Activated CD8-positive, alpha-beta T cell treated with anti-CD3 and anti-CD28 coated beads, Interleukin-2, amount 10 ng/mL, durations not matched to agents 7 days and 5 days (primary cell): Measurements from ENCODE around the gene WSCD2. TPM values are rescaled to one million over a fixed set of nuclear protein-coding genes. Genes with fewer than 3 reads are reported as not detected.

ENCODE experiments used
- ATAC-seq: fragments of 150-1000 bp; cut with Tn5 transposase; one replicate; pipeline ENCODE4 v1.10.0; 2021; ENCODE audit warnings: moderate library complexity
- CTCF ChIA-PET: fragments of 350-600 bp; sonication (Branson Sonifier 250); formaldehyde crosslinking; loops from one replicate; lab custom pipeline; 2021; ENCODE audit warnings: antibody characterized with exemption; lab: Charles Lee
- POLR2A ChIA-PET: fragments of 350-600 bp; sonication (Branson Sonifier 250); formaldehyde crosslinking; loops from one replicate; lab custom pipeline; 2021; ENCODE audit warnings: antibody characterized with exemption; lab: Charles Lee
- DNase-seq: peaks from one replicate; pipeline ENCODE4 v3.0.0-alpha.2; 2020
- H3K27ac Mint-ChIP-seq: one replicate; pipeline ENCODE4 v1.8.0; 2021; ENCODE audit warnings: mild to moderate bottlenecking, mixed read lengths
- H3K27me3 Mint-ChIP-seq: one replicate; pipeline ENCODE4 v1.8.0; 2021; ENCODE audit warnings: low read depth, mixed read lengths
- H3K36me3 Mint-ChIP-seq: one replicate; pipeline ENCODE4 v1.8.0; 2021; ENCODE audit warnings: low read depth, mixed read lengths
- H3K4me1 Mint-ChIP-seq: one replicate; pipeline ENCODE4 v1.8.0; 2021; ENCODE audit warnings: low read depth, mixed read lengths
- H3K4me3 Mint-ChIP-seq: one replicate; pipeline ENCODE4 v1.8.0; 2021; ENCODE audit warnings: mild to moderate bottlenecking, mixed read lengths
- H3K9me3 Mint-ChIP-seq: one replicate; pipeline ENCODE4 v1.8.0; 2022; ENCODE audit warnings: mixed read lengths; ENCODE audit not compliant: insufficient read depth
- total RNA-seq, 2 experiments: library from RNA; stranded (reverse); gene quantifications; one replicate each; pipeline ENCODE4 v1.2.3, GENCODE V29; 2021

The WSCD2 gene
- total RNA-seq, 2 experiments from 2014 or later: not detected

DNA sequence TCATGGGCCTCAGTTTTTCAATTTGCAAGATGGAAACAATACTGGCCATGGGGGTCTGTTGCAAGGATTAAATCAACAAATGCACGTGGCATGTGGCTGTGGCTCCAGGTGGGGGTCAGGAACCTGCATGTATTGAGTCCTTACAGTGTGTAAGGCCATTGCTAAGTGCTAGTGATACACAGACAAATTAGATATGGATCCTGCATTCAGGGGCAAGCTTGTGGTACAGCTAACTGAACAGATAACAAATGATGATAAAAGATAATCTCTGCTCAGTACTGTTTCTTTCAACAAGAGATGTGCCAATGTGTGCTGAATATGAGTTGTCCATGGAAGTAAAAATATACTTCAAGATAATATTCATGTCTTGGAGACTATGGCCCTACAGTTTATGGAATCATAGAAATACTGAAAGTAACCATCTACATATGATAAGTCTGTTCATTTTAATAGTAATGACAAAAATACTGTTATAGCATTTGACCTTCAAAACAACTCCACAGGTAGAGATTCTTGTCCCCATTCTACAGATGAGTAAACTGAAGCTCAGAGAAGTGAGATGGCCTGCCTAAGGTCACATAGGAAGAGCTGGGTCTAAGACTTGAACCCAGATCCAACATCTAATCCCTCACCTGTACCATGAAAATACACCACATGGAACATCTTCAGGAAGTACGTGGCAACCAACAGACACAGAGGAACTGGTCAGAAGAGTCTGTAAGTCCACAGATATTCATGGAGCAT is 7.2 kb upstream of the WSCD2 start:
- CTCF ChIA-PET: no interaction called here
- Mint-ChIP-seq H3K9me3 (no peaks in the 10 kb centered on the region), H3K4me1 (peaks cover 4% of the 10 kb centered on the region)

GRCh38 chr12:108122644-108123043 is 6.4 kb upstream of the WSCD2 start:
- no peak for DNase-seq
- no peak for ATAC-seq
- Mint-ChIP-seq H3K4me1 (peaks cover 4% of the 10 kb centered on the region), H3K4me3 (no peak overlapping the region), H3K9me3 (no peaks in the 10 kb centered on the region), H3K36me3 (no peaks in the 10 kb centered on the region), H3K27ac (no peak overlapping the region), H3K27me3 (peaks cover 13% of the 10 kb centered on the region)
- POLR2A ChIA-PET: no interaction called here
- CTCF ChIA-PET: no interaction called here

More for the DNA sequence above, 7.2 kb upstream of the WSCD2 start:
- POLR2A ChIA-PET: no interaction called here
- H3K27me3 Mint-ChIP-seq: peaks cover 5% of the 10 kb centered on the region
- H3K27ac Mint-ChIP-seq: no peak overlapping the region
- no peaks in the 10 kb centered on the region for H3K36me3 Mint-ChIP-seq
- no peak overlapping the region for H3K4me3 Mint-ChIP-seq
- DNase-seq (no peak), ATAC-seq (no peak)

DNA sequence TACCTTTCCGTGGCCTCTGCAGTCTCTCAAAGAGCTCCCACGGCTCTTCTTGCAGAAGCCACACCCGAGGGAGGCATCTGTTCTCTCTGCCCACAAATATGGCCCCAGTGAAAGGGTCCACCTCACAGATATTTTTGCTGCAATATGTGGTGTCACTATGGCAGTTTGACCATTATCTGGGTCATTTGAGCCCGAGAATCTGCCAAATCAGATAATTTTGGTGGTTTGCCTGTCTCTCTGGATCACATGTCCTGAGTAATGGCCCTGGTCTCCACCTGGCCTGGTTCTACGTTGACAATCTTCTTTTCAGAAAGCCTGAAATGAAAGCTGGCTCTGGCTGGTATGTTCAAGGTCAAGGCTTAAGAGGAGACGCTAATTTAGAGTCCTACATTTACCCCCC is 5.7 kb upstream of the WSCD2 start:
- Mint-ChIP-seq H3K27ac (no peak overlapping the region), H3K9me3 (no peaks in the 10 kb centered on the region), H3K4me1 (peaks cover 4% of the 10 kb centered on the region), H3K4me3 (no peak overlapping the region), H3K27me3 (peaks cover 15% of the 10 kb centered on the region), H3K36me3 (no peaks in the 10 kb centered on the region)
- POLR2A ChIA-PET: no interaction called here
- ATAC-seq (no peak), DNase-seq (no peak)
- CTCF ChIA-PET: no interaction called here

DNA sequence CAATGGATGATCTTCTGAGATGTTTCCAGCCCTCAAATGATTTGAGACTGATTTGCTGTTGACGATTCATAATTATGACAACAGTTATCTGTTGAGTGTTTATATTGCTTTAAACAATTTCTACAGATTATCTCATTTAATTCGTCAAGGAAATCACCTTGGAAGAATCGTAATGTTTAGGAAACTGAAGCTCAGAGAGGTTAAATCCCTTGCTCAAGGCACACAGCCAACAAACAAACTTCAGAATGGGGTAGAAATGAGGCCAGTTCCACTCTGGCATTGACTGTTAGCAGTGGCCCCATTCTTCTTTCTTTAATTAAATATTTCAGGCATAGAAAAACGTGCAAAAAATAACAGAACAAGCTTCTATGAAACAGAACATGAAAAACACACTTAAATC is 4.0 kb upstream of the WSCD2 start:
- CTCF ChIA-PET: no interaction called here
- no peak overlapping the region for H3K4me3 Mint-ChIP-seq
- H3K9me3 Mint-ChIP-seq: no peaks in the 10 kb centered on the region
- no peaks in the 10 kb centered on the region for H3K36me3 Mint-ChIP-seq
- DNase-seq (no peak), ATAC-seq (no peak)
- no peaks in the 10 kb centered on the region for H3K4me1 Mint-ChIP-seq
- H3K27ac Mint-ChIP-seq: no peak overlapping the region
- POLR2A ChIA-PET: interaction anchor here (0.6 kb wide), 1 partner anchor 340 kb away, joined by 3 read pairs; no protein-coding TSS in a partner anchor
- peaks cover 26% of the 10 kb centered on the region for H3K27me3 Mint-ChIP-seq

DNA sequence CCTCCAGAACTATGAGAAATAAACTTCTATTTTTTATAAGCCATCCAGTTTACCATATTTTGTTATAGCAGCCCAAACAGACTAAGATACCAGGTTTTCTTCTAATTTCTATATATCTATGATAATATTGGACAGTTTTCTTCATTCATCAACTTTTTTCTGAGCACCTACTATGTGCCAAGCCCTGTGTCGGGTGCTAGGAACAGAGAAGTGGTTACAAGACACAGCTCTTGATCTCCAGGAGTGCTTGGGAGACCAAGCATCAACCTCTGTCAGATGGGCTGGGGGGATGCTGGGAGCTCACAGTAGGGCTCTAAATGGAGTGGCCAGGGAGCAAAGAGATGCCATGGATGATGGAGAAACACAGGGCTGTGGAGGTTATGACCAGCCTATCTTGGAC is 2.9 kb upstream of the WSCD2 start:
- H3K9me3 Mint-ChIP-seq: no peaks in the 10 kb centered on the region
- CTCF ChIA-PET: no interaction called here

DNA sequence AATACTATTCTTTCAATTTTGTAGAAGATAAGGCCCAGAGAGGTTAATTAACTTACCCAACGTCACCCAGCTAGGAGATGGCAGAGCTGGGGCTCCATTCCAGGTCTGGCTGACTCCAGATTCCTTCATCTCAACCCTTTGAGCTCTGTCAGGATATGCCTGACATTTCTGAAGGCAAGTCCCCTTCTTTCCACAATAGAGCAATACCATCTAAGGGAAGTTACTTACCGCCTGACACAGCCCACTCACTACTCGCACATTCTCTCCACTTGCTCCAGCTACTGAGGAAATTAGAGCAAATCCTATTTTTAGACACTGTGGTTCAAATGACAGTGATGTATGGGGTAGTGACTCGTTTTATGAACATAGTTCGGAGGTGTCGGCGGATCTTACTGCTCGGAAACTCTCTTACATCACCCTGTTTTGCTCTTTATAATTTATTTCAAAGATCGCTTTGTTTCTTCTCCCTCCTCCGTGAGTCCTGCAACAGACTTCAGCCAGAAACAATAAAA is 2.0 kb upstream of the WSCD2 start:
- CTCF ChIA-PET: no interaction called here
- H3K4me3 Mint-ChIP-seq: no peak overlapping the region
- H3K4me1 Mint-ChIP-seq: no peaks in the 10 kb centered on the region
- peaks cover 43% of the 10 kb centered on the region for H3K27me3 Mint-ChIP-seq
- POLR2A ChIA-PET: no interaction called here
- H3K9me3 Mint-ChIP-seq: no peaks in the 10 kb centered on the region
- H3K36me3 Mint-ChIP-seq: no peaks in the 10 kb centered on the region
- ATAC-seq (no peak), DNase-seq (no peak)
- no peak overlapping the region for H3K27ac Mint-ChIP-seq

More for the DNA sequence above, 2.9 kb upstream of the WSCD2 start:
- Mint-ChIP-seq H3K36me3 (no peaks in the 10 kb centered on the region), H3K27me3 (peaks cover 34% of the 10 kb centered on the region), H3K27ac (no peak overlapping the region), H3K4me1 (no peaks in the 10 kb centered on the region), H3K4me3 (no peak overlapping the region)
- POLR2A ChIA-PET: no interaction called here
- ATAC-seq: no peak
- DNase-seq: no peak

DNA sequence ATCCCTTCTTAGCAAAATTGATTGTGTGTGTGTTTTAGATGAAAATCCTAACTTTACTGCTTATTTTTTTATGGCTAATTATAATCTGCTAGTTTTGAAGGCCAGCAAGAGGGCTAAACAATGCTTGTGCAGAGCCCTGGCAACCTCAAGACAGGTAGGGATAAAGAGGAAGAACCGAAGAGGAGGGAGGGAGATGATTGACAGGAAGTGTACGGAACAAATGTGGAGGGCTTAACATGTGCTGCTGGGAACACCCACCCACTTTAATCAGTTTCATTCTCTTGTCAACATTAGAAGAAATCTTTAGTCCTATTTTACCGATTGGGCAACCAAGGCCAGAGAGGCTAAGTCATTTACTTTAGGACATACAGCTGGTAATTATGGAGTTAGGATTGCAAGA is 1.4 kb upstream of the WSCD2 start:
- Mint-ChIP-seq H3K27me3 (peaks cover 47% of the 10 kb centered on the region), H3K4me1 (no peaks in the 10 kb centered on the region), H3K36me3 (no peaks in the 10 kb centered on the region), H3K4me3 (no peak overlapping the region), H3K9me3 (no peaks in the 10 kb centered on the region), H3K27ac (no peak overlapping the region)
- ATAC-seq (no peak), DNase-seq (no peak)
- ChIA-PET CTCF (no interaction called here), POLR2A (no interaction called here)

DNA sequence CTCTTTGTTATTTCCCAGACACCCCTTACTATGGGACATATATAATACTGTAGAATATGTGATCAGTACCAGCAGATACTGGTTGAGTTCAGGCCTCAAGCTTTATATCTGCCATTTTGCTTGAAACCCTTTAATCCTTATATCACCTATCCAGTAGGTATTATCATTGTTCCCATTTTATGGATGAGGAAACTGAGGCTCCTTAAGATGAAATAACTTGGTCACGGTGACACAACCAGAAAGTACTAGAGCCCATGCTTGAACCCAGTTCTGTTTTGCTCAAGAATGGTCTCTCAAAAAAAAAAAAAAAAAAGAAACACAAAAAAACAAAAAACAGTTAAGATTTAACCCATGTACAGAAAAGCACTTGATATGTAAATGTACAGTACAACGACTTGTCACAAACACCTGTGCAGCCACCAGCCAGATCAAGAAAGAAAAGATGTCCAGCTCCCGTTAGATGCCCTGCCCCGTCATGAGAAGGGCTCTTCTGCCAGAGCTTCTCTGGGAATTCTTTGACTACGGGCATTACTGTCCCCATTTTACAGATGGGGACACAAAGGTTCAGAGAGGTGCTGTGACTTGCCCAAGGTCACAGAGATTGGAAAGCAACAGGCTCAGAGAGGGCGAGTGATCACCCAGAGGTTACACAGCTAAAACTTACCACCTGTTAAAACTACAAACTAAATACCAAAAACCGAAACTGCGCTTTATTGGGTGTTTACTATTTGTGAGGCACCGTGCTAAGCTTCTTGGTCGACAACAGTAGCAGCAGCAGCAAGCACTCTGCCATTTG is 669 bp upstream of the WSCD2 start:
- CTCF ChIA-PET: no interaction called here
- ATAC-seq: no peak
- Mint-ChIP-seq H3K27ac (no peak overlapping the region), H3K4me1 (no peaks in the 10 kb centered on the region), H3K9me3 (no peaks in the 10 kb centered on the region), H3K4me3 (no peak overlapping the region), H3K27me3 (peaks cover 54% of the 10 kb centered on the region), H3K36me3 (no peaks in the 10 kb centered on the region)
- DNase-seq: no peak
- POLR2A ChIA-PET: no interaction called here

DNA sequence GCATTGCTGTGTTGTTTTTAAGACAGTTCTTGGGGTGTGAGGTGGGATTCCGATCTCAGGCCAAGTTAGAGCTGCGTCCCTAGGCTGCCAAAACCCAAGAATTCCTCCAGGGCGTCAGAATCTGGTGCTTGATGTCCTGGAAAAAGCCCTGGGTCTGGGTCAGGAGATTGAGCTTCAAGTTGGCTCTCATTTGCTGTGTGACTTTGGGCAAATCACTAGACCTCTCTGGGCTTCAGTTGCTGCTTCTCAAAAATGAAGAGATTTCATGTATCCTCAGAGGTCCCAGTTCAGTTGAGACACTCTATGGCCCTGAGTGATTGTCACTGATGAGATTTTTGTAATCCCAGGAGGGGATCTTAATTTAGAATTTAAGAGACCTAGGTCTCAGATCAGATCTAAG is 1.9 kb downstream of the WSCD2 start:
- no peak for ATAC-seq
- ChIA-PET POLR2A (no interaction called here), CTCF (no interaction called here)
- DNase-seq: no peak
- no peak overlapping the region for H3K27ac Mint-ChIP-seq
- peaks cover 54% of the 10 kb centered on the region for H3K27me3 Mint-ChIP-seq
- H3K4me3 Mint-ChIP-seq: no peak overlapping the region
- H3K36me3 Mint-ChIP-seq: no peaks in the 10 kb centered on the region
- H3K4me1 Mint-ChIP-seq: no peaks in the 10 kb centered on the region
- no peaks in the 10 kb centered on the region for H3K9me3 Mint-ChIP-seq

DNA sequence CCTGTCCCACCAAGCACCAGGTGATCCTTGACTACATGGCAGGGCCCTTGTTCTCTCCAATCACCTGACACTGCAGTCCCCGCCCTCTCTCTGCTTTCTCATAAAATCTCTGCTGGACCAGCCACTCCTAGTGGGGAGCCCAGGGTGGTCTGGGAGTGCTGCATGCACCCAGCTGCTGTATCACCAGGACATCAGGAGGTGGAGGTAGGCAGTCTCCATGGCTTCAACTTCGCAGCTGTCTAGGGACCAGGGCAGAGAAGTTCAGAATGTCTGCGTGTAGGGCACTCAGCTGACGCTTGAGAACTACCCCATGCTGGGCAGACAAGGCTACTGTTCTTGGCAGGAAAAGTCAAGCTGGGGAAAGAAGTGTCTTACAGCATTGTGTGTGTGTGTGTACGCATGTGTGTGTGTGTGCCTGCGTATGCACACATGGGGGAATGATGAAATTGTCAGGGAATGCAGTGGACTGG is 2.6 kb downstream of the WSCD2 start:
- H3K27me3 Mint-ChIP-seq: peaks cover 54% of the 10 kb centered on the region

DNA sequence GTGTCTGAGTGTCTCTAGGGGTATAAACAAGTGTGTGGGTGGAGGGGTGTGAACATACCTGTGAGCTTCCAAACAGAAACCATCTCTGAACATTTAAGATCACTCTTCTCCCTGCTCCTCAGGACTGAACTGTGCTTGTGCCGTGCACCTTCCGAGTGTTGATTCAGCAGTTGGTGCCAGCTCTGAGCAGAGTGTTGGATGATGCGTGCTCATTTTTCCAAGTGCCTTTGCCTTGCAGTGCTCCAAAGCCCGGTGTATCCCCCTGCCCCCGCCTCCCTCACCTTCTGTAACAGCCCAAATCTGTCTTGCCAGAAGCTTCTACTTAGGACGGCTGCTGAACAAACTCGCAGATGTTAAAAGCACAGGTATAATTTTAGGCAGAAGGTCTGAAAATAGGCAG is 4.4 kb downstream of the WSCD2 start:
- H3K36me3 Mint-ChIP-seq: no peaks in the 10 kb centered on the region
- no peak overlapping the region for H3K27ac Mint-ChIP-seq
- no peaks in the 10 kb centered on the region for H3K9me3 Mint-ChIP-seq
- H3K4me1 Mint-ChIP-seq: no peaks in the 10 kb centered on the region
- H3K4me3 Mint-ChIP-seq: no peak overlapping the region
- DNase-seq (no peak), ATAC-seq (no peak)
- POLR2A ChIA-PET: no interaction called here
- CTCF ChIA-PET: no interaction called here
- H3K27me3 Mint-ChIP-seq: peaks cover 40% of the 10 kb centered on the region

More for the DNA sequence above, 2.6 kb downstream of the WSCD2 start:
- ChIA-PET POLR2A (no interaction called here), CTCF (no interaction called here)
- DNase-seq (no peak), ATAC-seq (no peak)
- Mint-ChIP-seq H3K9me3 (no peaks in the 10 kb centered on the region), H3K4me1 (no peaks in the 10 kb centered on the region), H3K36me3 (no peaks in the 10 kb centered on the region), H3K27ac (no peak overlapping the region), H3K4me3 (no peak overlapping the region)

- ChIA-PET CTCF (no interaction called here), POLR2A (no interaction called here)
- DNase-seq (no peak), ATAC-seq (no peak)
- H3K4me3 Mint-ChIP-seq: no peak overlapping the region
- H3K27me3 Mint-ChIP-seq: peaks cover 33% of the 10 kb centered on the region
- H3K27ac Mint-ChIP-seq: no peak overlapping the region
- no peaks in the 10 kb centered on the region for H3K9me3 Mint-ChIP-seq
- H3K4me1 Mint-ChIP-seq: no peaks in the 10 kb centered on the region
- H3K36me3 Mint-ChIP-seq: no peaks in the 10 kb centered on the region
Observed at GRCh38 chr12:108134744-108135143, 5.7 kb downstream of the WSCD2 start.
